ENCODE measurements around the gene PLEKHG2.

GRCh38 chr19:39405958-39406655 is 6.4 kb upstream of the PLEKHG2 start:
- TF ChIP-seq CTCF (conservative IDR thresholded peaks at IDR 0.05; ENCODE audit: low read length): no peak
- no peak for TF ChIP-seq EZH2phosphoT487 (IDR thresholded peaks at IDR 0.05; ENCODE audit: borderline replicate concordance)

Data from Loucy (cell line).